SK-N-SH (cell line): Measurements from ENCODE around the gene CDC42EP4. TPM values are rescaled to one million over a fixed set of nuclear protein-coding genes. Genes with fewer than 3 reads are reported as not detected.

Experiments used
- CTCF ChIA-PET: fragments of 300-600, 350-600 bp; formaldehyde crosslinking; extraction: SDS; loops from one replicate; lab custom pipeline; 2021; lab: Yijun Ruan, JAX
- POLR2A ChIA-PET: fragments of 350-600 bp; sonication (Branson Sonifier 250); formaldehyde crosslinking; extraction: SDS; loops from one replicate; lab custom pipeline; 2020; ENCODE audit warnings: antibody characterized with exemption, inconsistent platforms; lab: Yijun Ruan, JAX
- DNase-seq: peaks from one replicate; pipeline ENCODE4 v3.0.0; 2012
- H2AFZ ChIP-seq: fragments of 200-600 bp; sonication (generic); 2 replicates; pipeline ENCODE4 v1.8.1; 2016; ENCODE audit warnings: antibody characterized with exemption, mild to moderate bottlenecking, low read depth
- H3F3A ChIP-seq: fragments of 200-600 bp; sonication (generic); replicated peaks from 2 replicates; pipeline ENCODE3; 2016; ENCODE audit warnings: antibody characterized with exemption, mild to moderate bottlenecking; ENCODE audit not compliant: insufficient read depth
- H3K27ac ChIP-seq, 2 experiments: fragments of 200-500 bp in 1 of 2; fragments of 200-600 bp in 1 of 2; sonication (Bioruptor generic) in 1 of 2; sonication (generic), shearing (Covaris generic) in 1 of 2; 2 replicates each; pipeline versions ENCODE4 v1.5.1 to v1.6.1; 2014 to 2016; ENCODE audit warnings: low read depth in 2 of 2, inconsistent platforms in 1 of 2, low read length in 1 of 2, mild to moderate bottlenecking in 1 of 2, mixed read lengths in 1 of 2
- H3K27me3 ChIP-seq: fragments of 200-600 bp; sonication (generic), shearing (Covaris generic); 2 replicates; pipeline ENCODE4 v1.6.1; 2016; ENCODE audit warnings: mixed run types; ENCODE audit not compliant: insufficient read depth
- H3K36me3 ChIP-seq, 2 experiments: fragments of 200-500 bp in 1 of 2; fragments of 200-600 bp in 1 of 2; sonication (Bioruptor generic) in 1 of 2; sonication (generic) in 1 of 2; replicated peaks in 1 of 2; 2 replicates each; pipeline versions ENCODE3 to v1.5.1; 2014 to 2016; ENCODE audit warnings: low read length in 1 of 2, mild to moderate bottlenecking in 1 of 2; ENCODE audit not compliant: insufficient read depth in 2 of 2, control insufficient read depth in 1 of 2
- H3K4me1 ChIP-seq, 2 experiments: fragments of 200-500 bp in 1 of 2; fragments of 200-600 bp in 1 of 2; sonication (Bioruptor generic) in 1 of 2; sonication (generic), shearing (Covaris generic) in 1 of 2; 2 replicates each; pipeline versions ENCODE4 v1.5.1 to v1.6.1; 2014 to 2016; ENCODE audit warnings: low read depth in 1 of 2, low read length in 1 of 2, mixed run types in 1 of 2; ENCODE audit not compliant: insufficient read depth in 2 of 2, control insufficient read depth in 1 of 2
- H3K4me2 ChIP-seq: fragments of 200-600 bp; sonication (generic), shearing (Covaris generic); 2 replicates; pipeline ENCODE4 v1.6.1; 2017; ENCODE audit warnings: mixed run types
- H3K4me3 ChIP-seq, 2 experiments: fragments of 200-500 bp in 1 of 2; fragments of 200-600 bp in 1 of 2; sonication (Bioruptor generic) in 1 of 2; sonication (generic), shearing (Covaris generic) in 1 of 2; 2 replicates each; pipeline versions ENCODE4 v1.5.1 to v1.8.1; 2014 to 2016; ENCODE audit warnings: low read depth in 2 of 2, inconsistent platforms in 1 of 2, low read length in 1 of 2, mild to moderate bottlenecking in 1 of 2, mixed read lengths in 1 of 2, moderate library complexity in 1 of 2
- H3K79me2 ChIP-seq: fragments of 200-600 bp; sonication (generic); 2 replicates; pipeline ENCODE4 v1.8.1; 2017; ENCODE audit warnings: mild to moderate bottlenecking; ENCODE audit not compliant: insufficient read depth
- H3K9ac ChIP-seq: fragments of 200-600 bp; sonication (generic); 2 replicates; pipeline ENCODE4 v1.6.1; 2017; ENCODE audit warnings: mixed run types
- H3K9me2 ChIP-seq: fragments of 200-600 bp; sonication (generic); 2 replicates; pipeline ENCODE4 v1.6.1; 2017; ENCODE audit warnings: mixed run types
- H3K9me3 ChIP-seq: fragments of 200-600 bp; sonication (generic); 2 replicates; pipeline ENCODE4 v1.6.1; 2017; ENCODE audit warnings: mixed run types, mild to moderate bottlenecking, moderate library complexity
- H4K20me1 ChIP-seq: fragments of 200-600 bp; sonication (generic); 2 replicates; pipeline ENCODE4 v1.6.1; 2017; ENCODE audit warnings: mild to moderate bottlenecking, mixed run types; ENCODE audit not compliant: insufficient read depth
- GATA2 ChIP-seq: sonication (generic); formaldehyde crosslinking; IDR thresholded peaks from 2 replicates; pipeline ENCODE4 v1.5.0; 2020; ENCODE audit warnings: mild to moderate bottlenecking, missing genetic modification reagents
- NFIC ChIP-seq: IDR thresholded peaks from 2 replicates; pipeline ENCODE4 v1.4.0; 2012; ENCODE audit warnings: borderline replicate concordance
- RCOR1 ChIP-seq: fragments of 150-350 bp; IDR thresholded peaks from 2 replicates; pipeline ENCODE4 v1.6.1; 2017; ENCODE audit warnings: antibody characterized with exemption, low read length
- WGBS: methylation state at CpG from one replicate; pipeline ENCODE4 v1.1.6; 2017; ENCODE audit warnings: low lambda C conversion rate; 5-methylcytosine and 5-hydroxymethylcytosine counted together
- polyA plus RNA-seq, 3 experiments: library from polyadenylated mRNA; depleted of rRNA; stranded (reverse); fragments of >200 nt; gene quantifications; 2 replicates each; pipeline ENCODE4 v1.2.3, GENCODE V29; 2012
- TF ChIP-seq, protein P1 (sequence below): fragments of 200-600 bp; sonication (generic); IDR thresholded peaks from 2 replicates; pipeline ENCODE4 v1.6.1; 2017; ENCODE audit warnings: antibody characterized with exemption, mild to moderate bottlenecking, moderate library complexity
- TF ChIP-seq, protein P2 (sequence below): IDR thresholded peaks from 2 replicates; pipeline ENCODE4 v1.4.0; 2012; ENCODE audit warnings: low read depth, borderline replicate concordance
- TF ChIP-seq, protein P3 (sequence below): fragments of 150-350 bp; IDR thresholded peaks from 2 replicates; pipeline ENCODE4 v1.6.1; 2017; ENCODE audit warnings: antibody characterized with exemption, low read length, low read depth, borderline replicate concordance

CDC42EP4 gene
- polyA plus RNA-seq, 1 of the 3 experiments (the other 2 are of a cell fraction), result 28.3 TPM

DNA sequence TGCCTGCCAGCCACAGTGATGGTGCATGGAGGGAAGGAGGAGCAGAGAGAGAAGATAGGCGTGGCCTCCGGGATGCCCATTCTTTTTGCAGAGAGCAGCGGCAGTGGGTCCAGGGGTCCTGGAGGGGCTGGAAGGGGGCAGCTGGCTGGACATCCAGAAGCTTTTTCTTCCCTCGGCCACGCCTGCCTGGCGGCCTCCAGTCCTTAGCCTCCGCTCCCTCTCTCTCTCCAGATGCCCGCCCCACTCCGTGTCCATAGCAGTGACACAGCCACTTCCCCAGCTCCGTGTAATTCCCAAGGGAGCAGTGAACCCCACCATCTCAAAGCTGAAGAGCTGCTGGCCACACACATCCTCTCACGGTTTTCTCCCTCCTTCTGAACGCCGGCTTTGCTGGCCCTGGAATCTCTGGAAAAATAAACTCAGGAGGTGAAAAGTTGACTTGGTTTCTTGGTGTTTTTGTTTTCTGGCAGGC is 26.3 kb upstream of the CDC42EP4 start:
- CTCF ChIA-PET, result interaction anchor here (0.9 to 2.0 kb wide), 2 partner anchors 27 to 83 kb away, joined by 3 to 9 read pairs; no protein-coding TSS in a partner anchor
- TF ChIP-seq, protein P1, sequence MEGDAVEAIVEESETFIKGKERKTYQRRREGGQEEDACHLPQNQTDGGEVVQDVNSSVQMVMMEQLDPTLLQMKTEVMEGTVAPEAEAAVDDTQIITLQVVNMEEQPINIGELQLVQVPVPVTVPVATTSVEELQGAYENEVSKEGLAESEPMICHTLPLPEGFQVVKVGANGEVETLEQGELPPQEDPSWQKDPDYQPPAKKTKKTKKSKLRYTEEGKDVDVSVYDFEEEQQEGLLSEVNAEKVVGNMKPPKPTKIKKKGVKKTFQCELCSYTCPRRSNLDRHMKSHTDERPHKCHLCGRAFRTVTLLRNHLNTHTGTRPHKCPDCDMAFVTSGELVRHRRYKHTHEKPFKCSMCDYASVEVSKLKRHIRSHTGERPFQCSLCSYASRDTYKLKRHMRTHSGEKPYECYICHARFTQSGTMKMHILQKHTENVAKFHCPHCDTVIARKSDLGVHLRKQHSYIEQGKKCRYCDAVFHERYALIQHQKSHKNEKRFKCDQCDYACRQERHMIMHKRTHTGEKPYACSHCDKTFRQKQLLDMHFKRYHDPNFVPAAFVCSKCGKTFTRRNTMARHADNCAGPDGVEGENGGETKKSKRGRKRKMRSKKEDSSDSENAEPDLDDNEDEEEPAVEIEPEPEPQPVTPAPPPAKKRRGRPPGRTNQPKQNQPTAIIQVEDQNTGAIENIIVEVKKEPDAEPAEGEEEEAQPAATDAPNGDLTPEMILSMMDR, result no peak
- H3K79me2 ChIP-seq, result no peaks in the 10 kb centered on the region
- H3F3A ChIP-seq, result peaks cover 9% of the 10 kb centered on the region
- H3K9ac ChIP-seq, result no peak overlapping the region
- H3K4me2 ChIP-seq, result no peak overlapping the region
- no peaks in the 10 kb centered on the region for H4K20me1 ChIP-seq
- H3K27me3 ChIP-seq, result no peaks in the 10 kb centered on the region
- H3K36me3 ChIP-seq, result no peaks in the 10 kb centered on the region
- H3K4me3 ChIP-seq, result no peak overlapping the region
- POLR2A ChIA-PET, result no interaction called here
- WGBS, result 94% methylated on average over 13 of the region's 13 CpGs
- H3K4me1 ChIP-seq, result peaks cover 14 to 34% of the 10 kb centered on the region in 2 experiments
- no peak overlapping the region for H3K27ac ChIP-seq
- DNase-seq, result peak; percentile 38
- no peak overlapping the region for H2AFZ ChIP-seq
- no peaks in the 10 kb centered on the region for H3K9me3 ChIP-seq
- no peaks in the 10 kb centered on the region for H3K9me2 ChIP-seq

DNA sequence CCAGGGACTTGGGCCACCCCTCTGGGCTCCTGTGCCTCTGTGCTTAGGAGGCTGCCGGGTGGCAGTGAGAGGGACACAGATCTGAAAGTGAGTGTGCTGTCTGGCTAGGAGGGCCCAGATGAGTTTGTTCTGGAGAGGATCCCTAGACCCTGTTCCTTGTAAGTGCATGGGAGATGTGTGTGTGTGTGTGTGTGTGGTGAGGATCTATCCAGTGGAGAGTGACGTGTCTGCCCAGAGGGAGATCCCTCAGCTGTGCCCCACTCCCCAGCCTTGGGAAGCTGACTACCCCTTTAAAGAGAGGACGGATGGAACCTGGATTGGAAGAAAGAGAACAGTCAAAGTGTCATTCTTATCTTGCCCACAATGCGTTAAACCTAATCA is 25.5 kb upstream of the CDC42EP4 start:
- 84% methylated on average over 4 of the region's 4 CpGs for WGBS
- no peaks in the 10 kb centered on the region for H3K27me3 ChIP-seq
- ChIA-PET CTCF (interaction anchor here (0.6 to 2.2 kb wide), 4 partner anchors 26 to 610 kb away, joined by 3 to 8 read pairs (median 6); partner anchors contain the start of gene CDC42EP4), POLR2A (no interaction called here)
- no peak overlapping the region for H3K9ac ChIP-seq
- H3K27ac ChIP-seq, result no peak overlapping the region
- DNase-seq, result peak; percentile 24
- H3K9me2 ChIP-seq, result no peaks in the 10 kb centered on the region
- peaks cover 7 to 26% of the 10 kb centered on the region in 2 experiments; a peak in 3 of 4 replicates for H3K4me1 ChIP-seq
- no peak for TF ChIP-seq NFIC
- TF ChIP-seq, protein P2, sequence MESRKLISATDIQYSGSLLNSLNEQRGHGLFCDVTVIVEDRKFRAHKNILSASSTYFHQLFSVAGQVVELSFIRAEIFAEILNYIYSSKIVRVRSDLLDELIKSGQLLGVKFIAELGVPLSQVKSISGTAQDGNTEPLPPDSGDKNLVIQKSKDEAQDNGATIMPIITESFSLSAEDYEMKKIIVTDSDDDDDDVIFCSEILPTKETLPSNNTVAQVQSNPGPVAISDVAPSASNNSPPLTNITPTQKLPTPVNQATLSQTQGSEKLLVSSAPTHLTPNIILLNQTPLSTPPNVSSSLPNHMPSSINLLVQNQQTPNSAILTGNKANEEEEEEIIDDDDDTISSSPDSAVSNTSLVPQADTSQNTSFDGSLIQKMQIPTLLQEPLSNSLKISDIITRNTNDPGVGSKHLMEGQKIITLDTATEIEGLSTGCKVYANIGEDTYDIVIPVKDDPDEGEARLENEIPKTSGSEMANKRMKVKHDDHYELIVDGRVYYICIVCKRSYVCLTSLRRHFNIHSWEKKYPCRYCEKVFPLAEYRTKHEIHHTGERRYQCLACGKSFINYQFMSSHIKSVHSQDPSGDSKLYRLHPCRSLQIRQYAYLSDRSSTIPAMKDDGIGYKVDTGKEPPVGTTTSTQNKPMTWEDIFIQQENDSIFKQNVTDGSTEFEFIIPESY, result no peak
- no peak for TF ChIP-seq GATA2 (CRISPR knock-in tag)
- TF ChIP-seq, protein P1, result no peak
- TF ChIP-seq, protein P3, sequence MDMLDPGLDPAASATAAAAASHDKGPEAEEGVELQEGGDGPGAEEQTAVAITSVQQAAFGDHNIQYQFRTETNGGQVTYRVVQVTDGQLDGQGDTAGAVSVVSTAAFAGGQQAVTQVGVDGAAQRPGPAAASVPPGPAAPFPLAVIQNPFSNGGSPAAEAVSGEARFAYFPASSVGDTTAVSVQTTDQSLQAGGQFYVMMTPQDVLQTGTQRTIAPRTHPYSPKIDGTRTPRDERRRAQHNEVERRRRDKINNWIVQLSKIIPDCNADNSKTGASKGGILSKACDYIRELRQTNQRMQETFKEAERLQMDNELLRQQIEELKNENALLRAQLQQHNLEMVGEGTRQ, result no peak
- TF ChIP-seq RCOR1, result no peak
- TF ChIP-seq, all 33 proteins: peak for 0
- Histone ChIP-seq H3F3A (peaks cover 9% of the 10 kb centered on the region), H3K79me2 (no peaks in the 10 kb centered on the region), H3K4me2 (no peak overlapping the region), H3K36me3 (no peaks in the 10 kb centered on the region), H4K20me1 (no peaks in the 10 kb centered on the region), H2AFZ (no peak overlapping the region), H3K9me3 (no peaks in the 10 kb centered on the region), H3K4me3 (no peak overlapping the region)
